ENCODE results near the gene SOS1.

DNA sequence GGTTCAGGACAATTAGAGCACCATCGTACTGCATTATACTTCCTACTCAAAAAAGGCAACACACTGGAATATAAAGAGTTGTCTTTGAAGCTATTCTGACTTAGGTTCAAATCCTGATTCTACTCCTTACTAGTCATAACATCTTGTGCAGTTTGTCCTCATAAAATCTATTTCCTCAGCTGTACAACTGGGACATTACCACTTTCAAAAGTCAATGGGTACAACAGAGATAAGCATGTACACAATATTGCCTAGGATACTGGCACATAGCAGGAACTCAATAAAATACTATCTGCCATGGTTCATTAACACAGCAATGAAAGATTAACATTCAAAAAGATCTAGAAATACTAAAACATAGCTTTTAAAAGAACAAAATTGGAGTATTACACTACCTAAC lies 11.3 kb downstream of the SOS1 start:
- TF ChIP-seq POLR2A (IDR thresholded peaks at IDR 0.05; ENCODE audit: low read depth, low read length) (no peak), MYC (IDR thresholded peaks at IDR 0.05; ENCODE audit: low read depth, low read length) (no peak), CTCF (IDR thresholded peaks at IDR 0.05; ENCODE audit: extremely low read depth in 1 of 2, insufficient read depth in 1 of 2, low read depth in 1 of 2, low read length in 2 of 2) (no peak), FOS (IDR thresholded peaks at IDR 0.05; ENCODE audit: borderline replicate concordance, insufficient read depth, low read length) (no peak), EZH2 (IDR thresholded peaks at IDR 0.05; ENCODE audit: borderline replicate concordance, low read depth, low read length, severe bottlenecking) (no peak), GATA2 (IDR thresholded peaks at IDR 0.05; ENCODE audit: insufficient read depth, insufficient read length, low read depth, low read length) (no peak), POLR2AphosphoS5 (IDR thresholded peaks at IDR 0.05; ENCODE audit: insufficient read depth, low read depth, low read length) (no peak)
